Activated CD8-positive, alpha-beta memory T cell treated with anti-CD3 and anti-CD28 coated beads, Interleukin-2, amount 50 U/mL, for 48 hours (primary cell): ENCODE data around the gene MS4A12.
"Not testable (repeated sequence)": the region's sequence is repeated elsewhere in the genome, so short reads cannot be mapped to it uniquely, and the experiment has no call there.

Source experiments
- DNase-seq: peaks from one replicate; pipeline ENCODE4 v3.0.0-alpha.2; 2020

MS4A12 gene

DNA sequence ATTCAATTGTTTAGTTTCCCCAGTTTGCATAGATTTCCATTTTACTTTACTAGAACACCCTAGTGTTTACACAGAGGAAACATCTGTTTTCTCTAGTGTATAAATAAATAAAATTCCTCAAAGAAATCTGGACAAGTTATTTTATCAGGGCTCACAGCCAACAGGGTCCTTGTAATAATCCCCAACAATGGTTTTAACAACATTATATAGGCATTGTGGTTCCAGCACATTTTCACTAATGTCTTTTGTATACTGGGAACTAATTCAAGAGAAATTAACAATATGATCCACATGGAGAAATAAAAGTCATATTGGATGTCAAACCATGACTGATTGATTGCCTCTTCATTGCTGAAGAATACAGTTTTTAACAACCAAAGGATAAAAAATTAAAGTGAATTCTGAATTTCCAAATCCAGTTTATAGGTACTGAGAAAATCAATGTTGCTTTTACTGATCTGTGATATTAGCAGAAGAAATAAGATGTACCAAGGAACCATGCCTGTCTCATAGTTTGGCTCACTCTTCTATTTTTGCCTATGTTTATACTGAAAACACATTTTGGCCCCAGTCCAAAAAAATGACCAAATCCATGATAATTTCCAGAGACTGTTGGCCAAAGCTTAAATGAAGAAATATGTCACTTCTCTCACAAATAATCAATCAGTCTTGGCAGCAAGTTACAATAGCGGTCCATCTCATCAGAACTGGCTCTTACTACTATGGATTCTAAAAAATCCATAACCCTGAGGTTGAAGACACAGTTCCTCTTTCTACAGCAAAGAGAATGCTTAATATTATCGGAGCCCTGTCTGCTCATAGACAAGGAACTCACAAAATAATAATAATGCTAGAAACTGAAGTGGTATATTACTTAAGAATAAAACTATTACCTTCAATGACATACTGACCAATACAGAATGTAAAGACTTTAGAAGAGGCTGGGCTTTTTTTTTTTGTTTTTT is 21.2 kb downstream of the MS4A12 start:
- no peak for DNase-seq

DNA sequence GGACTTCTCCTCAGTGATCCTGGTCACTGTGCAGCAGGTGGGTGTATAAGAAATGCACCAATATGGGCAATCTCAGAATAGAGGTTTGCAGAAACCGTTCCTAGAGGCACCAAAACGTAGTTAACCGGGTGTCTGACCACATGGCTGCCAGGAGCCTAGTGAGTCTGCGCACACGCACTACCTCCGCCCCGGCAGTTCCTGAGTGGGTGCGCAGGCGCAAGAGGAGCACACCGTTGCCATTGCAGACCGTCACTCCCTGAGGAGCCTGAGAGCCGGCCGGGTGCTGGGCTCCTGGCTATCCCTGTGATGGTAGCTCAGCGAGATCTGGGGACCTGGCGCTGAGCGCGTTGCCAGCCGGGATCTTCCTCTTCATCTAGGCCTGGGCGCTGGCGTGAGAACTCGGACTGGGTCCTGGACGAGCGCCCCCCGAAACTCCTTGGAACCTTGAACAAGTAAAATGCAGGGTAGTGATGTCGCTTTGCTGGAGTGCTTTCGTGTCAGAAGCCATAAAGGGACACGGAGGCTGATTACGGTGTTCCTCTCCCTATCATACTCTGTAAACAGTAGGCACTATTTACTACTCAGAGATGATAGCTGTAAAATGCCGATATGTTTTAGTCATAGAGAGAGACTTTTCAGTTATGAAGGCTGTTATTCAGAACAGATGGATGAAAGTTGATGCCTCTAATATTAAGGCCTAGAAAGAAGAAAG is 22.7 kb downstream of the MS4A12 start, which contains the start of gene MS4A13:
TSS of gene MS4A13 (plus strand) at position 249 of the 712 bp plus-strand sequence. CDS start 2,692 bp downstream, outside the sequence.
- DNase-seq: no peak

DNA sequence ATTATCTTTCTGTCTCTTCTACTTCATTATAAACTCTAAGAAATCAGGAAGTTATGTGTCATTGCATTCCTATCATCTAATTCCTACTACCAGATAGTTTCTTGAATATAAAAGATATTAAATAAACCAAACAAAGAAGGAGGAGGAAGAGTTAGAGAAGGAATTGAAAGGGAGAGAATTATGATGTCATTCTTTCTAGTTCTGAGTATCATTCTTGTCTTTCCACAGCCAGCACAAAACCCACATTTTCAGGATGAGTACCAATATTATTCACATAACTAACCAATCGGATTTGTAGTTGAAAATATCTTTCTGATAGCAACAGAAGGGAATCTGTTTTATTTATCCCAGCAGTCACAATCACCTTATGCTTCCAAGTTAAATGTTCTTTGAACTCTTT is 35.9 kb downstream of the MS4A12 start:
- no peak for DNase-seq

DNA sequence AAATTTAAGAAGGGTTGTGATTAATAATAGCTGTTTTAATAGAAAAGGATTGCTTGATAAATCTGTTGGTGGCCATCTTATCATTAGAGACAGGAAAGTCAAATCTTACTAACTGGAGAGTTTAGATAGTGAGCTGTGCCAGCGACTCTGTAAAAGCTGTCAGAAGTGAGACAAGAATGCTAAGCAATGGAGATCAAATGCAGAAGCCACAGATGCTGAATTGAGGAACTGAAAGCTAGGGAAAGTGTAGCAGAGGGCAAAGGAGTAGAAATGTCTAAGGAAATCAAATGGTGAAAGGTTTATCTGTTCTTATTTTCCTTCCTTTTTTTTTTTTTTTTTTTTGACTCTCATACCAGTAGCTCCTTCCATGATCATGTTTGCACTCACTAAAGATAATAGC is 36.4 kb downstream of the MS4A12 start:
- no peak for DNase-seq

DNA sequence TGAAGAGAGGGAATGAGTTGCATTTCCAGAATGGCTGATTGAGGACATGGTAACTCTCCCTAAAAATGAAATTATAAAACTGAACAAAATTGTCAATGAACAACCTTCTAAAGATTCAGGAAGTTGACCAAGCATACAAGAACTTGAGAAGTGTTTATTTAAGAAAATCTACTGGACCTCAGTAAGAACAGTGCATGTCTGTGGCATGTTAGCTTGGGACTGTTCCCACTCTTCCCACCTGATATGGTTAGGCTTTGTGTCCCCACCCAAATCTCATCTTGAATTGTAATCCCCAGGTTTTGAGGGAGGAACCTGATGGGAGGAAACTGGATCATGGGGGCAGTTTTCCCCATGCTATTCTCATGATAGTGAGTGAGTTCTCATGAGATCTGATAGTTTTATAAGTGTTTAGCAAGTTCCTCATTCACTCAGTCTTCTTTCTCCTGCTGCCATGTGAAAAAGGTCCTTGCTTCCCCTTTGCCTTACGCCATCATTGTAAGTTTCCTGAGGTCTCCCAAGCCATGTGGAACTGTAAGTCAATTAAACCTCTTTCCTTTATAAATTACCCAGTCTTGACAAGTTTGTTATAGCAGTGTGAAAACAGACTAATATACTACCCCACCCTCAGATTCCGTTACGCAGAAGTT is 38.0 kb downstream of the MS4A12 start:
- no peak for DNase-seq

DNA sequence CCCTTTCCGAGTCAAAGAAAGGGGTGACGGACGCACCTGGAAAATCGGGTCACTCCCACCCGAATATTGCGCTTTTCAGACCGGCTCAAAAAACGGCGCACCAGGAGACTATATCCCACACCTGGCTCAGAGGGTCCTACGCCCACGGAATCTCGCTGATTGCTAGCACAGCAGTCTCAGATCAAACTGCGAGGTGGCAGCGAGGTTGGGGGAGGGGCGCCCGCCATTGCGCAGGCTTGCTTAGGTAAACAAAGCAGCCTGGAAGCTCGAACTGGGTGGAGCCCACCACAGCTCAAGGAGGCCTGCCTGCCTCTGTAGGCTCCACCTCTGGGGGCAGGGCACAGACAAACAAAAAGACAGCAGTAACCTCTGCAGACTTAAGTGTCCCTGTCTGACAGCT is 39.8 kb downstream of the MS4A12 start:
- DNase-seq: not testable (repeated sequence)

DNA sequence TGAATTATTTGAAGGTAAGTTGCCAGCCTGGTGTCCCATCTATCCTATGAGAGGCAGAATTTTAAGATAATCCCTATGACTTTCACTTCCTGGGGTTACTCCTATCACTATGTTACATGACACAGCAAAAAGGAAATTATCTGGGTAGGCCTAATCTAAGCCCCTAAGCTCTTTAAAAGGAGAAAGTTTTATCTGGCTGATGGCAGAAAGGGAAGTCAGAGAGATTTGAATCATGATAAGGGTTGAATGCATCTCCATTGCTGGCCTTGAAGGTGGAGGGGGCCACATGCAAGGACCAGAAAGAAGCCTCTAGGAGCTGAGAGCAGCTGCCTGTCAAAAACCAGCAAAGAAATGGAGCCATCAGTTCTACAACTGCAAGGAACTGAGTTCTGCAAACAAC is 46.0 kb downstream of the MS4A12 start:
- DNase-seq: not testable (repeated sequence)

DNA sequence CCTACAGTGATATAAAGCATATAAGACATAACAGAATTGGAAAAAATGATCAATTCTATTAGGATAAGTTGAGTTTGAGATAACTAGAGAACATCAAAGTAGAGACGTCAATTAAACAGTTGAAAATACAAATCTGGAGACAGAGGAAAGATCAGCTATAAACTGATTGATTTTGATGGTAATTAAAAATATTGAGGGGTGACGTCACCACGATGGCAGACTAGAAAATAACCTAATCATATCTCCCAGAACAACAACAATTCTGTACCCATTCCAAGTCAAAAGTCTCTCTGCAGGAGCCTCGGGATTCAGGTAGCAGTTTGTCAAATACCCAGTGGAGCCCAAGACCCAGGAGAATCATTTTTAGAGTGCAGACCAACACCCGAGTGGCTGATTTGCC is 51.5 kb downstream of the MS4A12 start:
- DNase-seq: no peak
